ENCODE results near the gene BCL6B.

- TF ChIP-seq, protein P1, sequence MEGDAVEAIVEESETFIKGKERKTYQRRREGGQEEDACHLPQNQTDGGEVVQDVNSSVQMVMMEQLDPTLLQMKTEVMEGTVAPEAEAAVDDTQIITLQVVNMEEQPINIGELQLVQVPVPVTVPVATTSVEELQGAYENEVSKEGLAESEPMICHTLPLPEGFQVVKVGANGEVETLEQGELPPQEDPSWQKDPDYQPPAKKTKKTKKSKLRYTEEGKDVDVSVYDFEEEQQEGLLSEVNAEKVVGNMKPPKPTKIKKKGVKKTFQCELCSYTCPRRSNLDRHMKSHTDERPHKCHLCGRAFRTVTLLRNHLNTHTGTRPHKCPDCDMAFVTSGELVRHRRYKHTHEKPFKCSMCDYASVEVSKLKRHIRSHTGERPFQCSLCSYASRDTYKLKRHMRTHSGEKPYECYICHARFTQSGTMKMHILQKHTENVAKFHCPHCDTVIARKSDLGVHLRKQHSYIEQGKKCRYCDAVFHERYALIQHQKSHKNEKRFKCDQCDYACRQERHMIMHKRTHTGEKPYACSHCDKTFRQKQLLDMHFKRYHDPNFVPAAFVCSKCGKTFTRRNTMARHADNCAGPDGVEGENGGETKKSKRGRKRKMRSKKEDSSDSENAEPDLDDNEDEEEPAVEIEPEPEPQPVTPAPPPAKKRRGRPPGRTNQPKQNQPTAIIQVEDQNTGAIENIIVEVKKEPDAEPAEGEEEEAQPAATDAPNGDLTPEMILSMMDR (IDR thresholded peaks at IDR 0.05), result no peak
- TF ChIP-seq POLR2A (IDR thresholded peaks at IDR 0.05), result no peak
Measured at GRCh38 chr17:7039832-7040231, 17.0 kb downstream of the BCL6B start.

Data from esophagus squamous epithelium (tissue), 4 donors.